ENCODE measurements around the gene OR4S1. TPM values are rescaled to one million over a fixed set of nuclear protein-coding genes. Genes with fewer than 3 reads are reported as not detected.

OR4S1 gene
- polyA plus RNA-seq (2011; rRNA removed) (not detected in 2 replicates), polyA minus RNA-seq (2011; rRNA and poly(A)+ RNA removed) (not detected in 2 replicates)

- H3K27me3 ChIP-seq (ENCODE audit: control insufficient read depth, insufficient read depth, low read length) = no peaks in the 10 kb centered on the region
- no peaks in the 10 kb centered on the region for H3K36me3 ChIP-seq (ENCODE audit: control insufficient read depth, insufficient read depth, low read length)
- POLR2A ChIA-PET = no interaction called here
- no peak for DNase-seq (ENCODE audit: low read depth)
- CTCF ChIA-PET = no interaction called here
- no peak for TF ChIP-seq CTCF (IDR thresholded peaks at IDR 0.05; ENCODE audit: insufficient read depth, low read depth, low read length)
- no peak within 1 kb of the TSS for H3K4me3 ChIP-seq (ENCODE audit: low read depth, low read length)
Observed at GRCh38 chr11:48305923-48306322, at the start of gene OR4S1. TSS of gene OR4S1 (plus strand) at chr11:48306223. CDS start at chr11:48306223, 0 bp downstream.

GRCh38 chr11:48261600-48261999, 44.4 kb upstream of the OR4S1 start:
- H3K27me3 ChIP-seq (ENCODE audit: control insufficient read depth, insufficient read depth, low read length) = no peaks in the 10 kb centered on the region
- H3K4me3 ChIP-seq (ENCODE audit: low read depth, low read length) = no peak overlapping the region
- DNase-seq (ENCODE audit: low read depth) = no peak
- CTCF ChIA-PET = interaction anchor here (0.5 kb wide), 1 partner anchor 1884 kb away, joined by 3 read pairs; no protein-coding TSS in a partner anchor
- no peak for TF ChIP-seq CTCF (IDR thresholded peaks at IDR 0.05; ENCODE audit: insufficient read depth, low read depth, low read length)
- H3K36me3 ChIP-seq (ENCODE audit: control insufficient read depth, insufficient read depth, low read length) = no peaks in the 10 kb centered on the region
- POLR2A ChIA-PET = no interaction called here

- TF ChIP-seq CTCF (IDR thresholded peaks at IDR 0.05; ENCODE audit: insufficient read depth, low read depth, low read length) = no peak
- no peaks in the 10 kb centered on the region for H3K27me3 ChIP-seq (ENCODE audit: control insufficient read depth, insufficient read depth, low read length)
- DNase-seq (ENCODE audit: low read depth) = no peak
- no peaks in the 10 kb centered on the region for H3K36me3 ChIP-seq (ENCODE audit: control insufficient read depth, insufficient read depth, low read length)
- CTCF ChIA-PET = no interaction called here
- POLR2A ChIA-PET = no interaction called here
- no peak within 1 kb of the TSS for H3K4me3 ChIP-seq (ENCODE audit: low read depth, low read length)
Observed at GRCh38 chr11:48263423-48263911, 42.6 kb upstream of the OR4S1 start, which contains the start of gene OR4X1. TSS of gene OR4X1 (plus strand) at chr11:48263861. CDS start at chr11:48263861, 0 bp downstream.

GRCh38 chr11:48270621-48271020, 35.4 kb upstream of the OR4S1 start:
- H3K4me3 ChIP-seq (ENCODE audit: low read depth, low read length) = no peak overlapping the region
- no peak for TF ChIP-seq CTCF (IDR thresholded peaks at IDR 0.05; ENCODE audit: insufficient read depth, low read depth, low read length)
- CTCF ChIA-PET = no interaction called here
- H3K27me3 ChIP-seq (ENCODE audit: control insufficient read depth, insufficient read depth, low read length) = no peaks in the 10 kb centered on the region
- DNase-seq (ENCODE audit: low read depth) = no peak
- POLR2A ChIA-PET = no interaction called here
- H3K36me3 ChIP-seq (ENCODE audit: control insufficient read depth, insufficient read depth, low read length) = no peaks in the 10 kb centered on the region

GRCh38 chr11:48272606-48273005, 33.4 kb upstream of the OR4S1 start:
- Histone ChIP-seq H3K36me3 (ENCODE audit: control insufficient read depth, insufficient read depth, low read length) (no peaks in the 10 kb centered on the region), H3K4me3 (ENCODE audit: low read depth, low read length) (no peak overlapping the region), H3K27me3 (ENCODE audit: control insufficient read depth, insufficient read depth, low read length) (no peaks in the 10 kb centered on the region)
- TF ChIP-seq CTCF (IDR thresholded peaks at IDR 0.05; ENCODE audit: insufficient read depth, low read depth, low read length) = no peak
- no peak for DNase-seq (ENCODE audit: low read depth)
- ChIA-PET POLR2A (no interaction called here), CTCF (interaction anchor here (0.6 kb wide), 1 partner anchor 1352 kb away, joined by 3 read pairs; no protein-coding TSS in a partner anchor)

Data from BJ (cell line).